OCI-LY3 (cell line): ENCODE data around the gene GTF2I.

Experiments
- H2AFZ ChIP-seq: fragments of 200-600, 300-600 bp; shearing (Covaris generic); 2 replicates; pipeline ENCODE4 v1.6.0; 2014; ENCODE audit warnings: antibody characterized with exemption, low read depth, low read length
- H3K27ac ChIP-seq: fragments of 200-600, 300-600 bp; sonication (generic); 2 replicates; pipeline ENCODE4 v1.5.1; 2014; ENCODE audit warnings: mild to moderate bottlenecking, low read length, moderate library complexity, mixed read lengths
- H3K27me3 ChIP-seq: fragments of 200-600, 300-600 bp; sonication (generic); 2 replicates; pipeline ENCODE4 v1.6.1; 2014; ENCODE audit warnings: low read depth, low read length, mixed read lengths
- H3K36me3 ChIP-seq: fragments of 200-600, 300-600 bp; sonication (generic); replicated peaks from 2 replicates; pipeline ENCODE3; 2014; ENCODE audit warnings: low read depth, low read length, mixed read lengths
- H3K4me1 ChIP-seq: fragments of 300-600, 200-600 bp; sonication (generic); 2 replicates; pipeline ENCODE4 v1.6.1; 2014; ENCODE audit warnings: low read length, mixed read lengths
- H3K4me2 ChIP-seq: fragments of 200-600, 300-600 bp; sonication (generic); 2 replicates; pipeline ENCODE4 v1.6.1; 2014; ENCODE audit warnings: low read length, mixed read lengths
- H3K4me3 ChIP-seq: fragments of 300-600, 200-600 bp; sonication (generic); 2 replicates; pipeline ENCODE4 v1.5.1; 2014; ENCODE audit warnings: antibody characterized with exemption, mild to moderate bottlenecking, low read length, moderate library complexity
- H3K79me2 ChIP-seq: fragments of 300-600, 200-600 bp; shearing (Covaris generic); 2 replicates; pipeline ENCODE4 v1.6.1; 2014; ENCODE audit warnings: mild to moderate bottlenecking, low read length, mixed read lengths
- H3K9ac ChIP-seq: fragments of 300-600, 200-600 bp; shearing (Covaris generic); 2 replicates; pipeline ENCODE4 v1.6.0; 2014; ENCODE audit warnings: mild to moderate bottlenecking, low read length, moderate library complexity
- H3K9me3 ChIP-seq: fragments of 200-600, 300-600 bp; shearing (Covaris generic); 2 replicates; pipeline ENCODE4 v1.6.1; 2014; ENCODE audit warnings: low read length, mixed read lengths; ENCODE audit not compliant: insufficient read depth
- H4K20me1 ChIP-seq: fragments of 200-600, 300-600 bp; sonication (generic); 2 replicates; pipeline ENCODE4 v1.6.1; 2016; ENCODE audit warnings: low read length, mixed read lengths; ENCODE audit not compliant: insufficient read depth
- CTCF ChIP-seq: fragments of 200-600, 300-600 bp; sonication (generic); IDR thresholded peaks from 2 replicates; pipeline ENCODE4 v1.5.1; 2014; ENCODE audit warnings: antibody characterized with exemption, low read length, low read depth
- EZH2phosphoT487 ChIP-seq: fragments of 200-600 bp; shearing (Covaris generic); IDR thresholded peaks from 2 replicates; pipeline ENCODE4 v1.6.1; 2018; ENCODE audit warnings: antibody characterized with exemption, mixed run types, low read depth

GTF2I gene

DNA sequence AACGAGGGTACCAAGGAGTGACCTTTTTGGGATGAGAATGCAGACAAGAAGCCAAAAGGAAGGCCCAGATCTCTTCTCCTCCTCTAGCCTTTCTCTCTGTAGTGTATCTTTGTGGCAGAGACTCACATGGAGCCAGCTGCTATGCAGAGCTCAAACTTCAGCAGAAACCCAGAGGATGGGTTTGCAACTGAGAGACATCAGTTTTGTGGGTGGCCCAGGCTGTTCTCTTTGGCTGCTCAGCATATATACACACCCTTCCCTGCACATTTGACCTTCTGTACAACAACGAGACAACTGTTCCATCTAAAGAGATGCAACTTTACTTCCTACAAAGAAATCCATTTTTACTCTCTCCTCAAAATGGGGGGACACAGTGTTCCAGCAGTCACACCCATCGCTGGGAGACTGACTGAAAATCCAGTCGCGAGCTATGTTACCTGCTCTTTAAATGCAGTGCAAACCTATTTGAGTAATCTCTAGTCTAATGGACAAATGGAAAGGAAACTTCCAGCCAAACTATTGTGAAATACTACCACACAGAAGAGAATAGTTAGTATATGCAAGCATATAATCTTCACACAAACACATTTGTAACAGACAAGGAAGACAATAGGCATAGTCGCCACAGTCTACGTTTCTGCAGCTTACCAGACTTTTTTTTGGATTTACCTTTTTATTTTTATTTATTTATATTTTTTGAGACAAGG is 51.2 kb downstream of the GTF2I start:
- Histone ChIP-seq H3K36me3 (peaks cover 66% of the 10 kb centered on the region), H4K20me1 (no peaks in the 10 kb centered on the region), H3K79me2 (peaks cover 15% of the 10 kb centered on the region), H2AFZ (no peak overlapping the region), H3K4me1 (no peaks in the 10 kb centered on the region), H3K4me3 (no peak overlapping the region), H3K9ac (no peak overlapping the region), H3K27me3 (no peaks in the 10 kb centered on the region), H3K4me2 (no peak overlapping the region), H3K27ac (no peak overlapping the region), H3K9me3 (no peaks in the 10 kb centered on the region; the same call in 1 of the 2 replicates)
- TF ChIP-seq CTCF (no peak), EZH2phosphoT487 (no peak)

- H3K4me3 ChIP-seq, result no peak overlapping the region
- H3K9me3 ChIP-seq, result no peaks in the 10 kb centered on the region; the same call in 1 of the 2 replicates
- no peak overlapping the region for H3K4me2 ChIP-seq
- H2AFZ ChIP-seq, result no peak overlapping the region
- H3K4me1 ChIP-seq, result no peaks in the 10 kb centered on the region
- no peaks in the 10 kb centered on the region for H4K20me1 ChIP-seq
- peaks cover 15% of the 10 kb centered on the region for H3K79me2 ChIP-seq
- TF ChIP-seq CTCF (no peak), EZH2phosphoT487 (no peak)
- H3K36me3 ChIP-seq, result peaks cover 67% of the 10 kb centered on the region
- H3K9ac ChIP-seq, result no peak overlapping the region
- H3K27me3 ChIP-seq, result no peaks in the 10 kb centered on the region
- H3K27ac ChIP-seq, result no peak overlapping the region
Measured at GRCh38 chr7:74709880-74710671, 52.6 kb downstream of the GTF2I start.

DNA sequence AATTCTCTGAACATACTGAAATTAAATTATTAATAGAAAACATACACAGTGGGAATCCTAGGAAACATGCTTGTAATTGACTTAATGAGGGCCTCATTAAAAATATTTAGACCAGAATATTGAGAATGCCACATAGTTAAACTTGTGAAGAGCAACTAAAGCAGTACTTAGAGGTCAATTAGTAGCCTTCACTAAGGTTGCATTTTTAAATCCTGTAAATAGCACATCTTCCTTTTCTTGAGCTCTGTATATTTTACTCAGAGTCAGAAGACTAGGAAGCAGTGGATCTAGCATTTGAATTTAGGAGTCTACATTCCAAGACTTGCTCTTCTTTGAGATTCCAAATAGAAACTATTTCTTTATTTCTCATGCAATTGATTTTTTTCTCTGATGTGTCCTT is 56.0 kb downstream of the GTF2I start:
- no peak overlapping the region for H3K4me3 ChIP-seq
- H3K27ac ChIP-seq, result no peak overlapping the region
- TF ChIP-seq EZH2phosphoT487, result no peak
- TF ChIP-seq CTCF, result no peak
- H3K9ac ChIP-seq, result no peak overlapping the region
- no peaks in the 10 kb centered on the region for H3K27me3 ChIP-seq
- peaks cover 71% of the 10 kb centered on the region for H3K36me3 ChIP-seq
- H3K4me1 ChIP-seq, result no peaks in the 10 kb centered on the region
- no peaks in the 10 kb centered on the region; the same call in 1 of the 2 replicates for H3K9me3 ChIP-seq
- H4K20me1 ChIP-seq, result no peaks in the 10 kb centered on the region
- H3K4me2 ChIP-seq, result no peak overlapping the region
- peaks cover 12% of the 10 kb centered on the region; the same call in 1 of the 2 replicates for H3K79me2 ChIP-seq
- no peak overlapping the region for H2AFZ ChIP-seq

DNA sequence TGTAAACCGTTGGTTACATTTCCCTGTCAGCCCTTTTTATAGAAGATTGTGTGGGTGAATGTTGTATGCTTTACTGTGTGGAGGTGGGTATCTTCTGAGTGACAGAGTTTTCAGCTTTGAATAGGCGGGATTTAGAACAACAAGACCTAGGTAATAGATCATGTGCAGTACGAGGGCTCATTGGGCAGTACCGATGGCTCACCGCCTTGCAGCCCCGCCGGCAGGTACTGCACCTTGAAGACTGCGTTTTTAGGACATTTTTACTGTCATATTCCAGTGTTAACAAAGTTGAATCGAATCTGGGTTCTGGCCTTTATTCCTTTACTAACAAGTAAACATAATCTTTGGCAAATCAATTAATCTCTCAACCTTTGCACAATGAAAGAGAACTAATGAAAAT is 60.4 kb downstream of the GTF2I start:
- no peak overlapping the region for H3K4me3 ChIP-seq
- H2AFZ ChIP-seq, result no peak overlapping the region
- H3K4me1 ChIP-seq, result no peaks in the 10 kb centered on the region
- 0 out of 2 replicates have a peak, but pooled peaks cover 3% of the 10 kb centered on the region for H3K79me2 ChIP-seq
- H3K36me3 ChIP-seq, result peaks cover 60% of the 10 kb centered on the region
- no peak overlapping the region for H3K4me2 ChIP-seq
- H3K9ac ChIP-seq, result no peak overlapping the region
- TF ChIP-seq CTCF (no peak), EZH2phosphoT487 (no peak)
- no peaks in the 10 kb centered on the region for H3K27me3 ChIP-seq
- no peaks in the 10 kb centered on the region; the same call in 1 of the 2 replicates for H3K9me3 ChIP-seq
- H4K20me1 ChIP-seq, result no peaks in the 10 kb centered on the region
- no peak overlapping the region for H3K27ac ChIP-seq
